ENCODE data around the gene ZGPAT.

- TF ChIP-seq MYC (IDR thresholded peaks at IDR 0.05; ENCODE audit: low read depth, low read length), result no peak
- TF ChIP-seq CTCF (IDR thresholded peaks at IDR 0.05; ENCODE audit: low read depth, low read length), result no peak
Observed at GRCh38 chr20:63688228-63689045, 19.4 kb upstream of the ZGPAT start.
